Parietal lobe (tissue), 2 donors: Measurements from ENCODE around the gene CHID1. TPM values are rescaled to one million over a fixed set of nuclear protein-coding genes. Genes with fewer than 3 reads are reported as not detected.

Experiments used
- small RNA-seq: library from RNA; depleted of rRNA; stranded (forward); fragments of <200 nt; gene quantifications from one replicate; pipeline ENCODE3, GENCODE V24; 2014; ENCODE audit warnings: low replicate concordance
- total RNA-seq: library from RNA; depleted of rRNA; stranded (reverse); fragments of >200 nt; gene quantifications from one replicate; pipeline ENCODE4 v1.2.3, GENCODE V29; 2014

The CHID1 gene
- total RNA-seq = 28.8 TPM

DNA sequence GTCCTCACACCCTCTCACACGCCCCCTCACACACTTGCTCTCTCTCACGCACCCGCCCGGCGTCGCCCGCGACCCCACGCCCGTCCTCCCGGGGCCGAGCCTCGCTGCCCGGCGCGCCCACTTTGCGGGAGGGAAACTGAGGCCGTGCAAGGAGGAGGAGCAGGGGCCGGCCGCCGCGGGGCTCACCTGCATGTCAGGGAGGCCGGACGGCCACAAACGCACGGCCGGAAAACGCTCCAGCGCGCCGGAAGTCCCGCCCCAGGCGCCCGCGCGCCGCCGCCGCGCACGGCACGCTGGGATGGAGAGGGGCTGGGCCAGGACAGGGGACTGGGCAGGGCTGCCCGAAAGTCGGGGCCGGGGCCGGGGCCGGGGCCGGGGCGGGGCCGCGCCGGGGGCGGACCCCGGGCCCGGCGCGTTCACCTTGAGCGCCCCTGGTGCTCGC is at the start of gene CHID1:
Gene CHID1 (minus strand): TSS at position 222 of the 442 bp plus-strand sequence. CDS start 5,994 bp downstream, outside the sequence.

DNA sequence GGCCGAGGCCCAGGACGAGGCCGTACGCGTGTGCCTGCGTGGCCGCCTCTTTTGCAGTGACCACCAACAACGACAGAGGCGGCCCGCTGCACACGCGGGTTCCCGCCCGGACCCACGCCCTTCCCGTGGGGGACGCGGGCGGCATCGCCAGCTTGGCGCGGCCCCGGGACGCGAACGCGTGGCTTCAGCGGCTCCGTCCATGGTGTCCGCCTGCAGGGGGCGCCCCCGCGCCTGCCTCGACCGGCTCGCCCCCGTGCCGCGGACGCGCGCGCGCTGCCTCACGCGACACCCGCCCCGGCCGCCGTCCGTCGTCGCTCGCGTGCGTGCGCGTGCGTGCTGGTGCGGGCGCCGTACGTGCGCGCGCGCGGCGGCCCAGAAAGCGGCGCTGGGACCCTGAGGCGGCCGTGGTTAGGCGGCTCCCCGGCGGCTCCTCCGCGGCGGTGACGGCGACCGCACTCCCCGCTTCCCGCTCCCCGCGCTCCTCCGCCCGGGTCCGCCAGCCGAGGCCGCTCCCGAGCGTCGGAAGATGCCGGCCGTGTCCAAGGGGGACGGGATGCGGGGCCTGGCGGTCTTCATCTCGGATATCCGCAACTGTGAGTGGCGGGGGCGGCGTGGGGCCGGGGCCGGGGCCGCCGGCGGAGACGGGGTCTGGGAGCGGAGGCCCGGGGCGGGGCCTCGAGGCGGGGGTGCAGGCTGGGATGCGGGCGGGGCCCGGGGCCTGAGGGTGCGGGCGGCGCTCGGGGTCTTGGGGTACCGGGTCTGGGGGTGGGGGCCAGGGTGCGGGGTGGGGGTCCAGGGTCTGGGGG is 15.1 kb upstream of the CHID1 start, which contains the start of gene AP2A2:
Gene AP2A2 (plus strand): TSS at position 375 of the 806 bp plus-strand sequence. CDS start 152 bp downstream, at position 527.

GRCh38 chr11:842370-843002 is 68.1 kb downstream of the CHID1 start, which contains the start of the genes POLR2L and TSPAN4:
Gene POLR2L (minus strand): TSS chr11:842529. CDS start chr11:842508, 21 bp downstream.
Gene TSPAN4 (plus strand): TSS chr11:842852. CDS start chr11:850305, 7,453 bp downstream.

DNA sequence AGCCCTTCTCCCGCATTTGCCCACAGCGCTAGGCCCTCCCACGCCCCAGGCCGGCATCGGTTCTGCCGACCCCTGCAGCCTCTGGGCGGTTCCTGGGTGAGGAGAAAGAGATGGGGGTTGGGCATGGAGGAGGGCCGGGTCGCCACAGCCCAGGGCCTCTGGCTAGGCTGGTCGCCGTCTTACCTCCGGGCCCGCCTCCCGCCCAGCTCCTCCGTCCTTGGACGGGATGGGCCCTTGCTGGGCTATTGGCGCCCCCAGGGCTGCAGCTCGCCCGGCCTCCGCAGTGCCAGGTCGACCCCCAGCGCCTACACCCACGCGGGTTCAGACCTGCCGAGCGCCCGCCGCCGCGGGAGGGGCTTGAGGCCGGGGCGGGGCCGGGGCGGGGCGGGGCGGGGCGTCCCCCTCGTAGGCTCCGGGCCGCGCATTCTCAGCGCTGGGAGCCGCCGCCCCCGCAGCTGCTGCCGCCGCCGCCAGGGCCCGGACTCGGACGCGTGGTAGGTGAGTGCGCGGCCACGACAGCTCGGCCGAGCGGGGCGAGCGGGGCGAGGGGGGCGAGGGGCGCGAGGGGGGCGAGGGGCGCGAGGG is 78.0 kb downstream of the CHID1 start, which contains the start of gene CD151:
Gene CD151 (plus strand): TSS at position 424 of the 585 bp plus-strand sequence. CDS start 3,118 bp downstream, outside the sequence.

DNA sequence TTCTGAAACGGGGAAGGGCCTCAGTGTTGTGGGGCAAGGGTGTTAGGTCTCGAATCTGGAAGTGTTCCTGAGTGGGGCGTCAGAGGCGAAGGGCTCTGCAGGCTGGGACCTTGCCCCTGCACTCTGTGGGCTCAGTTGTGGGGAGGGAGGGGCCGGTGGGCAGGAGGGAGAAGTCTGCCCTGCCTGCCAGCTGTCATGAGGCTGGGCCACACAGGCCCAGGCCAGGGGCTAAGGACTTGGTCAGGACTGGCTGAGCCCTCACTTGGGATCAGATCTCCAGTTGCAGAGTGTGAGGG is 82.8 kb downstream of the CHID1 start, which contains the start of gene CRACR2B:
Gene CRACR2B (plus strand): TSS at position 23 of the 296 bp plus-strand sequence. CDS start 689 bp downstream, outside the sequence.

GRCh38 chr11:818396-819128 is 92.0 kb downstream of the CHID1 start, which contains the start of gene PNPLA2:
Gene PNPLA2 (plus strand): TSS chr11:818914. CDS start chr11:819719, 805 bp downstream.

Small RNA genes within 50 kb of the gene (small RNA-seq; reads per million reads assigned to genes)
- gene RNU6-1025P = not detected

Other genes with a start within 250 kb of the CHID1 start
- 80.8 TPM for gene DEAF1, start 215.6 kb downstream of the CHID1 start, total RNA-seq
- 14.7 TPM for gene TMEM80, start 215.0 kb downstream of the CHID1 start, total RNA-seq
- not detected for gene EPS8L2, start 204.6 kb downstream of the CHID1 start, total RNA-seq
- 70.1 TPM for gene TALDO1, start 163.3 kb downstream of the CHID1 start, total RNA-seq
- 37.6 TPM for gene GATD1, start 133.3 kb downstream of the CHID1 start, total RNA-seq
- gene CEND1, start 120.7 kb downstream of the CHID1 start, total RNA-seq = 11.3 TPM
- 28.8 TPM for gene SLC25A22, start 112.5 kb downstream of the CHID1 start, total RNA-seq
- 10.0 TPM for gene PIDD1, start 105.6 kb downstream of the CHID1 start, total RNA-seq
- 376 TPM for gene RPLP2, start 100.8 kb downstream of the CHID1 start, total RNA-seq
- 9.1 TPM for gene PNPLA2, start 91.9 kb downstream of the CHID1 start, total RNA-seq
- gene CRACR2B, start 82.9 kb downstream of the CHID1 start, total RNA-seq = 0.63 TPM
- gene CD151, start 77.9 kb downstream of the CHID1 start, total RNA-seq = 51.3 TPM
- gene POLR2L, start 68.3 kb downstream of the CHID1 start, total RNA-seq = 13.5 TPM
- gene TSPAN4, start 68.0 kb downstream of the CHID1 start, total RNA-seq = 16.0 TPM
- gene AP2A2, start 15.1 kb upstream of the CHID1 start, total RNA-seq = 82.0 TPM
- not detected for gene MUC6, start 125.9 kb upstream of the CHID1 start, total RNA-seq
- not detected for gene MUC2, start 164.1 kb upstream of the CHID1 start, total RNA-seq
- not detected for gene MUC5AC, start 247.1 kb upstream of the CHID1 start, total RNA-seq